T-helper 1 cell treated with Interleukin-12 subunit alpha and Interleukin-12 subunit beta and Interleukin-4 antibody, amounts not matched to agents 30 μg/mL and 1 μg/mL, for 36 hours (primary cell): ENCODE results near the gene HDLBP.
A peak's percentile ranks its signal among the peaks of the same experiment; 100 is the strongest.

Experiments used
- H3K27ac Mint-ChIP-seq: one replicate; pipeline ENCODE4 v1.8.0; 2021; ENCODE audit warnings: mild to moderate bottlenecking, mixed read lengths
- H3K27me3 Mint-ChIP-seq: one replicate; pipeline ENCODE4 v1.8.0; 2021; ENCODE audit warnings: low read depth, mixed read lengths
- H3K36me3 Mint-ChIP-seq: one replicate; pipeline ENCODE4 v1.8.0; 2021; ENCODE audit warnings: low read depth, mixed read lengths
- H3K4me1 Mint-ChIP-seq: one replicate; pipeline ENCODE4 v1.8.0; 2021; ENCODE audit warnings: low read depth, mixed read lengths
- H3K4me3 Mint-ChIP-seq: one replicate; pipeline ENCODE4 v1.8.0; 2021; ENCODE audit warnings: mild to moderate bottlenecking, moderate library complexity, mixed read lengths
- H3K9me3 Mint-ChIP-seq: one replicate; pipeline ENCODE4 v1.8.0; 2021; ENCODE audit warnings: mixed read lengths

The HDLBP gene

DNA sequence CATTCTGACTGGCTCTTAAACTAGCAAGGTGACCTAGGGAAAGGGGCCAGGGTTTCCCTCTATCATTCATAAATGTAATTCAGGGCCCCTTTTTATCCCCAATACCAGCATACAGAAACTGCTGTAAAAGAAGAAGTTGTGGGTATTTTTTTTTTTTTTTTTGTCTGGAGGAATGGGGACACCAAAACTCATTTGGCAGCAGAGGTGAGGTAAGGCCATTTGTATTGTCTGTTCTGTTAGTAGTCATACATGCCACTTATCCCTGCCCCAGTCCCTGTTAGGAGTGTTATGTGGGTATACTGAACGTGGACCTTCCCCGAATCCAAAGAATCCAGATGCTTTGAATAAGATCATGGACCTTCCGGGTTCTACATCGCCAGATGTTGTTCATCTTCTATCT lies 1.9 kb upstream of the HDLBP start:
- H3K9me3 Mint-ChIP-seq, result no peaks in the 10 kb centered on the region
- H3K27me3 Mint-ChIP-seq, result no peaks in the 10 kb centered on the region
- H3K4me3 Mint-ChIP-seq, result peak overlapping the region; percentile 96
- H3K4me1 Mint-ChIP-seq, result peaks cover 53% of the 10 kb centered on the region
- peak overlapping the region; percentile 97 for H3K27ac Mint-ChIP-seq
- H3K36me3 Mint-ChIP-seq, result peaks cover 29% of the 10 kb centered on the region

- Mint-ChIP-seq H3K27me3 (no peaks in the 10 kb centered on the region), H3K4me1 (peaks cover 55% of the 10 kb centered on the region), H3K4me3 (peak overlapping the region; percentile 96), H3K27ac (peak overlapping the region; percentile 97), H3K9me3 (no peaks in the 10 kb centered on the region), H3K36me3 (peaks cover 28% of the 10 kb centered on the region)
Measured at GRCh38 chr2:241316825-241317224, 1.4 kb upstream of the HDLBP start.

DNA sequence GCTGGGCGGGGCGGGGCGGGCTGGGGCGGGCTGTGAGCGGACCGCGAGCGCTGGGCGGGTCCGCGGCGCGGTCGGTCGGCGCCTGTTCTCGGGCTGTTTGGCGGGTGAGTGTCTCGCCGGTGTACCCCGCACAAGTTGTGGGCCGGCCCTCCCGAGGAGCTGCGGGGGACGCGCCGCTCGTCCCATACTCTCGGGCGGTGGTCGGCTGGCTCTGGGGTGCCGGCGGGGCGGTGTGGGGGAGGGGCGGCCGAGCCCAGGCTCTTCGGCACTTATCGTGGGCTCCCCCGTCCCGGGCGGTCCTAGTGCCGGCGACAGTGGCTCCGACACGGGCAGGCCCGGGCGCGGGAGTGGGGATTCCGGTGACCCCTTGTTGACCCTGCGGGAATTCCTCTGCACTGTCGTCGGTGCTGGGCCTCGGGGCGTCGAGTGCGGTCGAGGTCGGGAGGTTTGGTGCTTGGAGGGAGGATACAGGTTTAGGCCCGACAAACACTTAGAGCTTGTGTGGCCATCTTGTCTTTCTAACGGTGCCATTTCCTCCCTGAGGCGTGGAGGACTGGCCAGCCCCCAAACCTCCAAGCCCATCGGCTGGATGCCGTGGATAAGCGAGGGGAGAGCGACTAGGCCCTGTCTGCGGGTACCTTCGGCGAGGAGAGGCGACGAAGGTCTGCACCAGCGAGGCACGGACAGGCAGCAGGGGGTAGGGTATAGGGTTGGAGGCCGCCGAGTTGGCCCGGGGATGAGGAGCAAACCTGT lies 583 bp upstream of the HDLBP start, which contains the start of gene SEPTIN2:
TSS of gene SEPTIN2 (plus strand) at position 47 of the 753 bp plus-strand sequence. CDS start 8,308 bp downstream, outside the sequence.
- Mint-ChIP-seq H3K36me3 (peaks cover 24% of the 10 kb centered on the region), H3K4me3 (peak within 1 kb of the TSS; percentile 96), H3K27me3 (no peaks in the 10 kb centered on the region), H3K9me3 (no peaks in the 10 kb centered on the region), H3K27ac (peak within 1 kb of the TSS; percentile 99), H3K4me1 (peaks cover 55% of the 10 kb centered on the region)

GRCh38 chr2:241314226-241315092 lies 1.0 kb downstream of the HDLBP start:
- peak overlapping the region; percentile 96 for H3K4me3 Mint-ChIP-seq
- H3K9me3 Mint-ChIP-seq, result no peaks in the 10 kb centered on the region
- peaks cover 17% of the 10 kb centered on the region for H3K36me3 Mint-ChIP-seq
- peaks cover 59% of the 10 kb centered on the region for H3K4me1 Mint-ChIP-seq
- peak overlapping the region; percentile 85 for H3K27ac Mint-ChIP-seq
- no peaks in the 10 kb centered on the region for H3K27me3 Mint-ChIP-seq

- Mint-ChIP-seq H3K4me3 (peak overlapping the region; percentile 96), H3K27me3 (no peaks in the 10 kb centered on the region), H3K36me3 (peaks cover 18% of the 10 kb centered on the region), H3K9me3 (no peaks in the 10 kb centered on the region), H3K27ac (peak overlapping the region; percentile 27), H3K4me1 (peaks cover 65% of the 10 kb centered on the region)
Measured at GRCh38 chr2:241313543-241314095, 1.9 kb downstream of the HDLBP start.

GRCh38 chr2:241312082-241312481 lies 3.4 kb downstream of the HDLBP start:
- no peak overlapping the region for H3K27ac Mint-ChIP-seq
- H3K4me1 Mint-ChIP-seq, result peaks cover 56% of the 10 kb centered on the region
- no peak overlapping the region for H3K4me3 Mint-ChIP-seq
- H3K9me3 Mint-ChIP-seq, result no peaks in the 10 kb centered on the region
- no peaks in the 10 kb centered on the region for H3K27me3 Mint-ChIP-seq
- H3K36me3 Mint-ChIP-seq, result peaks cover 12% of the 10 kb centered on the region

DNA sequence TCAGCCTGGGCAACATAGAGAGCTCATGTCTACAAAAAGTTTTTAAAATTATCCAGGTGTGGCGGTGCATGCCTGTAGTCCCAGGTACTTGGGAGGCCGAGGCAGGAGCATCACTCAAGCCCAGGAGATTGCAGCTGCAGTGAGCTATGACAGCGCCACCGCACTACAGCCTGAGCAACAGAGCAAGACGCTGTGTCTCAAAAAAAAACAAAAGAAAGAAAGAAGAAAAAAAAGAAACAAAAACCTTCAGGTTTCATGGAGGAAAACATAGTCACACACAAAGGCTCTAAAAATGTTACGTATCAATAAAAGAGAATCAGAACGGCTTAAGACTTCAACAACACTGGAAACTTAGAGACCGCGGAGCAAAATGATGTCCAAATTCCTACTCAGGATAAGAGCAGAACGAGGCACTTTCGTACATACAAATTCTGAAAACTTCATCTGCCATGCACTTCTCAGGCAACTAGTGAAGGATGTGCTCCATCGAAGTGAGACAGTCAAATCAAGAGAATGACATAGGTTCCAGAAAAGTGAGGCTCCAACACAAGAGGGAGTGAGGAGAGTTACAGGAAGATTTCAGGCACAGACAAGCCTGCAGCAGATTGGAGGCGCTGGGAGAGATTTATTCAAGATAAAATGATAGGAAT lies 4.4 kb downstream of the HDLBP start:
- Mint-ChIP-seq H3K36me3 (peaks cover 7% of the 10 kb centered on the region), H3K4me3 (no peak overlapping the region), H3K27me3 (no peaks in the 10 kb centered on the region), H3K27ac (peak overlapping the region; percentile 12), H3K4me1 (peaks cover 52% of the 10 kb centered on the region), H3K9me3 (no peaks in the 10 kb centered on the region)

DNA sequence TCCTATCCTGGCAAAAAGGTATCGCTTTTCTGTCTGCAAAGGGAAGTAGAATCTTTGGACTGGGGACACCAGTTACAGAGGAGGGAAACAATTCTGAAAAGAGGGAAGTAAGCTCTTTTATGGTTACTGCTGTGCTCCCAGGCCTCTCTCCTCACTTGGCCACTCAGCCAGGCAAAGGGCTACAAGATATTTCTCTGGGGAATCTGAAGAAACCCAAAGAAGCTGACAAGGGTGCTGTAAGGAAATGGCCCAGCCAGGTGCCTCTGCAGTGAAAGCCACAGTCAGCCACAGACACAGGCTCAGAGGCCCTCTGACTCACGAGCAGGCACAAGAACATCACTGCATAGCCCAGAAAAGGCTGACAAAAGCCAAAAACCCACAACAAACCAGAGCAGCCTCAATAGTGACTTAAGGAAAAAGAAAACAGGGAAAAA lies 5.8 kb downstream of the HDLBP start:
- H3K27ac Mint-ChIP-seq, result peak overlapping the region; percentile 76
- H3K4me3 Mint-ChIP-seq, result peak overlapping the region; percentile 67
- H3K9me3 Mint-ChIP-seq, result no peaks in the 10 kb centered on the region
- H3K27me3 Mint-ChIP-seq, result no peaks in the 10 kb centered on the region
- peaks cover 7% of the 10 kb centered on the region for H3K36me3 Mint-ChIP-seq
- peaks cover 55% of the 10 kb centered on the region for H3K4me1 Mint-ChIP-seq

GRCh38 chr2:241308832-241309500 lies 6.5 kb downstream of the HDLBP start:
- Mint-ChIP-seq H3K27ac (peak overlapping the region; percentile 2), H3K4me1 (peaks cover 54% of the 10 kb centered on the region)

DNA sequence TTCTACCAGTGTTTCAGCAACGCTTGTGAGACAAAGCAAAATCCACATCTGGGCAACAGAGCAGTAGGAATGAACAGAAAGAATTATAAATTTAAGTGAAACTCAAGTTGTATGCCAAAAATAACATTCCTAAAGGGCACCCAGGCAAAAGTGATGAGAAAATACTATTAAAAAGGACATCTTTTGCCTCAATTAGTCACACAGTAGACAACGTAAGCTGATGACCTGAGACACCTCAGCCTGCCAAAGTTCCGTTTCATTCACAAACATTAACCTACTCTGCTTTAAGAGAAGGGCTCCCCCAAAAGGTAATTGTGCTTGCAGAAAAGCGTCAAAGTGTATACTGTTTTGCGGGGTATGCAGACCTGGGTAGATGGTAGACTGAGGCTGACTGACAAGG lies 7.2 kb downstream of the HDLBP start:
- Mint-ChIP-seq H3K4me3 (no peak overlapping the region), H3K27me3 (no peaks in the 10 kb centered on the region), H3K9me3 (no peaks in the 10 kb centered on the region), H3K36me3 (peaks cover 7% of the 10 kb centered on the region), H3K27ac (no peak overlapping the region), H3K4me1 (peaks cover 51% of the 10 kb centered on the region)

More at GRCh38 chr2:241308832-241309500, 6.5 kb downstream of the HDLBP start:
- H3K9me3 Mint-ChIP-seq, result no peaks in the 10 kb centered on the region
- no peak overlapping the region for H3K4me3 Mint-ChIP-seq
- H3K36me3 Mint-ChIP-seq, result peaks cover 7% of the 10 kb centered on the region
- no peaks in the 10 kb centered on the region for H3K27me3 Mint-ChIP-seq

DNA sequence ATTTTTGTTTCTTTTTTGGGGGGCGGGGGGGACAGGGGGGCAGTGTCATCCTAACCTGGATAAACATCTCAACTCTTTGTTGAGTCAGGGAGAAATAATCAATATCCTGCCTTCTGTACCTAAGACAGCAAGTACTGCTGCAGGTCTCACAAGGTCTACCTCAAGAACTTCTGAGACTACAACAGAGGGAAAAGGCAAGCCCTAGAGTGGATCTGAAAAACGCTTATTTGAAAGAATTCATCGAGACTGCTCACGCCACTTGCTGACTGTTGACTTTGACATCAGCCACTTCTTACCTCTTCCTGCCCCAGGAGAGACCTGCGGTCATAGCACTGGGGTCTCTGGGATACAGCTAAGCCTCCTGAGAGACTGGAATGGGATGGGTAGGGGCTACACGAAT lies 8.4 kb downstream of the HDLBP start:
- Mint-ChIP-seq H3K27me3 (no peaks in the 10 kb centered on the region), H3K9me3 (no peaks in the 10 kb centered on the region), H3K27ac (no peak overlapping the region), H3K36me3 (peaks cover 7% of the 10 kb centered on the region), H3K4me1 (peaks cover 51% of the 10 kb centered on the region), H3K4me3 (no peak overlapping the region)

GRCh38 chr2:241304039-241304670 lies 11.3 kb downstream of the HDLBP start:
- no peaks in the 10 kb centered on the region for H3K9me3 Mint-ChIP-seq
- H3K4me3 Mint-ChIP-seq, result no peak overlapping the region
- H3K4me1 Mint-ChIP-seq, result peaks cover 33% of the 10 kb centered on the region
- H3K36me3 Mint-ChIP-seq, result peaks cover 3% of the 10 kb centered on the region
- no peaks in the 10 kb centered on the region for H3K27me3 Mint-ChIP-seq
- H3K27ac Mint-ChIP-seq, result no peak overlapping the region

DNA sequence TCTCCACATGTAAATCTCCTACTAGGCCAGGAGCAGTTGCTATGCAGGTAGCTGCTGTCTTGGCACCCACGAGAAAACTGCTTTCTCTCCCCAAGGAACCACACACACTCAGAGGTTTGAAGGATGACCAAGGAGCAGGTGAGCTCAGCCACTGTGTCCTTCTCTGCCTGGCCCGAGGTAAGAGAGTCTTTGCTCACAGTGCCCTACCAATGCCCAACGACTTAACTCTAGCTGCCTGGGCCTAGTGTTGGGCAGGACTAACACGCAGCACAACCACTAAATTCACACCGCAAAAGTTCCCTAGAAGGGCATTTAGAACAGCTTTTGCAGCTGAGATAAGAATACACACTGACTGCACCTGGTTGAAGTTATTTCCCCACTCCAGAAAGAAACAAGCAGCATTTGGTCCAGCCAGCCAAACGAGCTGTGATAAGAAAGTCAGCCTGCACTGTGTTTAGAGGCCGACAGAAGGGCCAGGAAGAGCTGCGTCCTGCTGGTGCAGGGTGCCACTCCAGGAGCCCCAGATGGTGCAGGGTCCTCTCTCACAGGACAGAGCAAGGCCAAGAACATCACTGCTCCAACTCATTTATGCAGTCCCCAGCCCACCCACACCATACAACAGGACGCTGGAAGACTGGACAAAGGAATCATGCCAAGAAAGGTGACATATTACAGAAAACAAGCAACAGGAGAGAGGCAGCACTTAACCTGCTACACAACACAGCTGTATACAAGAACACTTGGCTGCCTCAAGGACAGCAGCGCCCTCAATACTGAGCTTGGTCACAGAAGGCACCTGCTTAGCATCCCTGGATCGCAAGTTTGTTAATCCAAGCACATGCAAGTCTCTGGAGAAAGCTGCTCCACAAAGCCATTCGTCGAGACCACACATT lies 12.5 kb downstream of the HDLBP start:
- peaks cover 2% of the 10 kb centered on the region for H3K36me3 Mint-ChIP-seq
- H3K4me1 Mint-ChIP-seq, result peaks cover 33% of the 10 kb centered on the region
- H3K27me3 Mint-ChIP-seq, result no peaks in the 10 kb centered on the region
- no peak overlapping the region for H3K27ac Mint-ChIP-seq
- H3K4me3 Mint-ChIP-seq, result no peak overlapping the region
- H3K9me3 Mint-ChIP-seq, result no peaks in the 10 kb centered on the region
